CD1c-positive myeloid dendritic cell (primary cell): ENCODE data around the gene POFUT2.

Source experiments
- DNase-seq: peaks from one replicate; pipeline ENCODE4 v3.0.0-alpha.2; 2016; ENCODE audit errors: extremely low spot score

POFUT2 gene

DNA sequence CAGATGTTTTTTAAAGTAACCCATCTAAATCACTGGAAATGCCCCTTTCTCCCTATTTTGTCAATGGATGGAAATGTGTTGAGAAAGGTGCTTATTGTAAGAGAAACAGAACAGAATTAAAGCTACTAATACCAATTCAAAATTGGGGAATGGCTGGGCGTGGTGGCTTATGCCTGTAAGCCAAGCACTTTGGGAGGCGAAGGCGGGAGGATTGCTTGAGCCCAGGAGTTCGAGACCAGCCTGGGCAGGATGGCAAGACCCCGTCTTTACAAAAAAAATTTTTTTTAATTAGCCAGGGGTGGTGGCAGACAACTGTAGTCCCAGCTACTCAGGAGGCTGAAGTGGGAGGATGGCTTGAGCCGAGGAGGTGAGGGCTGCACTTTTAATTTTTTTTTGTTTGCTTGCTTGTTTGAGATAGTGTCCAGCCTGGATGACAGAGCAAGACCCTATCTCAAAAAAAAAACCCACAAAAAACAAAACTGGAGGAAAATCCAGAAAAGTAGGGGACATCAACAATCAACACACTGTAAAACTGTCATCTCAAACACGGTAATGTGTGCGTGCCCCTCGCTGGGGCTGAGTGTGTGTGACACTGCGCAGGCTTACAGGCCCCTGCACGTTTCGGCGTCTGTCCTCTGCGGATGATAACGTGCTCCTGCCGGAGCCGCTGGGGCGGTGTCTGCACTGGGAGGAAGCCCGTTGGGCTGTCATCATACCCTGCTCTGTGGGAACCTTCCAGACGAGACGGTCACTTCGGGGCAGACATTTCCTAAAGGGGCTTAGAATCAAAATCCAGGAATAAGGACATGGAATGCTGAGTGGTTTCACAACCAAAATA lies 11.6 kb upstream of the POFUT2 start:
- no peak for DNase-seq

DNA sequence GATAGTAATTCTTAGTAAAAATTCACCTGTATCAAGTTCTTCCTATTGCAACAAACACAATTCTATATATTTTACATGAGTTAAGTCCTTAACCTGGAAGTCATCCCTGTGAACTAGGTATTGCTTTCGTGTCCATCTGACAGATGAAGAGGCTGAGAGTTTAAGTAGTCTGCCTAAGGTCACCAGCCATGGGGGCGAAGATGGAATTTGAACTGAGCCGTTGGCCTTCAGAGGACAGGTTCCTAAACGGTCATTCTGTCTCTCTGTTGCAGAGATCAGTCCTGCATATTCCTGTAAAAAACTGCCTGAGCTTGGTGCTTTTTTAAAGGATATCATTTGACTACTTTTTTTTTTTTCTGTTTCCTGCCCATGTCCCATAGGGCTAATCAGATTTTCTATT lies 10.2 kb upstream of the POFUT2 start:
- DNase-seq = no peak

- no peak for DNase-seq
Measured at GRCh38 chr21:45297329-45297728, 9.6 kb upstream of the POFUT2 start.

DNA sequence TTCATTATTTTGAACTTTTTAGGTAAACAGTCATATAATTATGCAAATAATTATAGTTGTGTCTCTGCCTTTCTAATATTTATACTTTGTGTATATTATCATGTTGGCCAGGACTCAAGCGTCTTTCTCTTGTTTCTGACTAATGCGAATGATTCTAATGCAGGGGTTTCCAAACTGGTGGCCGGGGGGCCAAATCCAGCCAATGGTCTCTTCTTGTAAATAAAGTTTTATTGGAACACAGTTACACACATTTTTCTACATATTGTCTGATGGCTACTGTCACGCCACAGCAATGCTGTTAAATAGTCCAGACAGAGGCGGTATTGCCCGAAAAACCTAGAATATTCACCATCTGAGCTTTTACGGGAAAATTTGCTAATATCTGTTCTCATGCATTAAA lies 8.9 kb upstream of the POFUT2 start:
- DNase-seq = no peak

GRCh38 chr21:45295576-45296365 lies 8.1 kb upstream of the POFUT2 start:
- DNase-seq = no peak

- DNase-seq = no peak
Measured at GRCh38 chr21:45294509-45295291, 7.0 kb upstream of the POFUT2 start.

- no peak for DNase-seq
Measured at GRCh38 chr21:45293726-45294401, 6.2 kb upstream of the POFUT2 start.

- no peak for DNase-seq
Measured at GRCh38 chr21:45293220-45293725, 5.6 kb upstream of the POFUT2 start.

DNA sequence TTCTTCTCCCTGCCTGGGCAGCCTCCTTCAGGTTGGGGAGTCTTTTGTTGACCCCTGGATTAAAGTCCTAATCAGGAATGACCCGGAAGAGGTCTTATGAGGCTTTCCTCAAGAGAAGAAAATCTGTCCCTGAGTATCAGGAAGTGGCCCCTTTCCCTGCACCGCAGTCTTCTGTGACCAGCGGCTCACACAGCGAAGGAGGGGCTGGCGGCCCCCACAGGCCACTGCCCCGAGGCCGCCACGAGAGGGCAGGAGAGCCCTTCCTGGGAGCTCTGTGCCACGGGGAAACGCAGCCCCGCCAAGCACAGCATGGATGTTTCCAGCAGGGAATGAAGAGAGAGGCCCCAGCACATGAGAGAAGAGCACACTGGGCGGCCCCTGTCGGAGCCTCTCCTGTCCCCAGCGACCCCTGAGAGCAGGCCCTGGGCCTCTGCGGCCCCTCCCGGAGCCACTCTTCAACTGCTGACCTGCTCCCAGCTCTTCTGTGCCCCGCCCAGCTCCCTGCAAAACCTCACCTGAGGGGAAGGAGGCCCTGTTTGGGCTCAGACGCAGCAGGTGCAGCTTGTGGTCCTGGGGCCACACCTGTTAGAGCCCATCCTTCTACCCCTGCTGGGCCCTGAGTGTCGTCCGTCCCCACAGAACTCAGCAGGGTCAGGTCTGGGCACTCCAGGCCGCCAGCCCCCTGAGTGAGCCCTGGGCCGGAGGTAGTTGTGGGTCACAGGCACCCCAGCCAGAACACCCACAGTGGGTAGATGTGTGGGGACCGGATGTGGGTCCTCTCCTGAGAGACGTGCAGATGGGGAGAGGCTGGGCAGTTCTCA lies 4.9 kb upstream of the POFUT2 start:
- peak; percentile 92 for DNase-seq

DNA sequence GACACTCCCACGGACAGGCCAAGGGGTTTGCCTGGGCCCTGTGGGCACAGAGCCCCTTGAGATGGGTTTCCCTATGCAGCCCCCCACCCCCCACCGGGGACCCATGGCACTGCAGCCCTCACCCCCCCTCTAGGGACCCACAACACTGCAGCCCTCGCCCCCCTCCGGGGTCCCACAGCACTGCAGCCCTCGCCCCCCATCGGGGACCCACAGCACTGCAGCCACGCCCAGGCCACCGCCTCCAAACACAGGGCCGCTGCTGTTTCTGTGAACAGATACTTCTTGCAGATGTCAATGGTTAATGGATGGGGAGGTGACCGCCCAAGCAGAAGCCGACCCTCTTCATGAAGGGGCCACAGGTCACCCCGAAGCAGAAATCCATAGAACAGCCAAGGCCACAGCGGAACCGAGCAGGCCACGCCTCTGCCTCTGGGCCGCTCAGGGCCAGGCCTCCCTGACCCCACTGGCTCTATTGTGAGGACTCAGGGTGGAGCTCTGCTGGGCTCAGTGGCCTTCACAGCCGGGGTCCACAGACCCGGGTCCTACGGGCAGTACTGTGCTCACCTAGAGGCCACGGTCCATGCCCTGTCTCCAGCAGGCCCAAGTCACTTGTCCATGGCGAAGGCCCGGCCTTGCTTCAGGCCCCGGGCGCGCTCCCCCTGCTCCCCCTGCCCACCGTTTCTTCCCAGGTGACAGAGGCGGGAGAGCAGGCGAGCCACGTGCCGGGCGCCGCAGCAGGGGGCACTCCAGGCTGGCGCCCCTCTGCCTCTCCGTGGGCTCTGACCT lies 4.1 kb upstream of the POFUT2 start:
- DNase-seq = no peak

DNA sequence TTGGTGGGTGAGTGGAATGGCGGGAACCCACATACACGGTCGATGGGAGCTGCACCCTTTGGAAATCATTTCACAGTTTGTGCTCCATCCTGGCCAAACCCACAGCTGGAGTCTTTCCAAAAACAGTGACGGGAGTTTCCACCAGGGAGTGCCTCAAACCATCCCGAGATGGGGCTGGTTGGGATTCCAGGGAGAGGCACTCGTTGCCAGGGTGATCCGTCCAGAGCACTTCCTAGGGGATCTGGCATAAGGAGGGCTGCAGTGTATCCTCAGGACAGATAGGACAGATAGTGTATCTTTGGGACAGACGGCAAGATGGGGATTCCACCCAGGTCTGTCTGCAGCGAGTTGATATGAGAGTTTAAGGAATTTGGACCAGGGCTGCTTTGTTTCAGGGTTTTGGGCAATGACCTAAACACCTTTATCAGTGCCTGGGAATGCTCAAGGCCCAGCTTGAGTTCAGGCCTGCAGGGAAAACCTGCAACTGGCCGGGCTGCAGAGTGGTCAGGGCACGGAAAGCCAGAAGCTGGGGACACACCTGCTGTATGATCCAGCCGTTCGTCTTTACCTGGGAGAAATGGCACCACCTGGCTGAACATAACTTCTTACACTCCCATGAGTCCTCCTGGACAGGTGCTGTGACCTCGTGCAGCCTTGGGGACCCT lies 3.4 kb upstream of the POFUT2 start:
- no peak for DNase-seq

DNA sequence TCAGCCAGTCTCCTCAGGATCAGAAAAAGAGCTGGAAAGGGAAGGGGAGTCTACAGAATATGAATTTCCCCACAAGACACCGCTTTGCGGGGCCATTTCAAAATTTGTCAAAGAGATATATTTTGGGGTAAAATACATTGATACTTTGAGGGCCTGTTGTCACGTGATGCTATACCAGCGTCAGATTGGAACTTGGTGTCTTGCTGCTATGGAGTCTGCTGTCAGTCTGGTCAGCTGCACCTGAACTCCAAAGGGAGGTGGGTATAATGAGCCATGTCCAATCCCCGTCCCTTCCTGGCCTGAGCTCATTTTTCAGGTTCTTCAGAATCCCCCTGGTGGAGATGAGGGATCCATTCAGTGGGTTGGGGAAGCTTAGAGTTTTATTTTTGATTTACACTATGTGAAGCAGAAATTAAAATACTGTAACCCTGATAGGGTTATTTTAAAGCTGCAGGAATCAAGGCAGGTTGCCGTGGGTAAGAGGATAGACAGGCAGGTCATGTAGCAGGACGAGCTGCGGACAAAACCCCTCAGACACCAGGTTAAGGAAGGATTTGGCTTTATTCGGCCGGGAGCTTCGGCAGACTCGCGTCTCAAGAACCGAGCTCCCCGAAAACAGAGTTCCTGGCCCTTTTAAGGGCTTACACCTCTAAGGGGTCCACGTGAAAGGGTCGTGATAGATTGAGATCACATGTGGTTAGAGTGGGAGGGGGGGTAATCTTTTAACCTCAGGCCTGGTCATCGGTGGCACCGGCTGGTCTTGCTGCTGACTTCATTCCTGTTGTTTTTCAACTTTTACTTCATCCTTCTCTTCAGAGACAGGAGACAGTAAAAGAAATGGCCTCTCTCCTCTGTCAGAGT lies 2.2 kb upstream of the POFUT2 start:
- DNase-seq = no peak

- DNase-seq = no peak
Measured at GRCh38 chr21:45289134-45289533, 1.4 kb upstream of the POFUT2 start.

GRCh38 chr21:45288441-45288841 lies 746 bp upstream of the POFUT2 start:
- DNase-seq = no peak

- no peak for DNase-seq
Measured at GRCh38 chr21:45286671-45287437, 841 bp downstream of the POFUT2 start.

DNA sequence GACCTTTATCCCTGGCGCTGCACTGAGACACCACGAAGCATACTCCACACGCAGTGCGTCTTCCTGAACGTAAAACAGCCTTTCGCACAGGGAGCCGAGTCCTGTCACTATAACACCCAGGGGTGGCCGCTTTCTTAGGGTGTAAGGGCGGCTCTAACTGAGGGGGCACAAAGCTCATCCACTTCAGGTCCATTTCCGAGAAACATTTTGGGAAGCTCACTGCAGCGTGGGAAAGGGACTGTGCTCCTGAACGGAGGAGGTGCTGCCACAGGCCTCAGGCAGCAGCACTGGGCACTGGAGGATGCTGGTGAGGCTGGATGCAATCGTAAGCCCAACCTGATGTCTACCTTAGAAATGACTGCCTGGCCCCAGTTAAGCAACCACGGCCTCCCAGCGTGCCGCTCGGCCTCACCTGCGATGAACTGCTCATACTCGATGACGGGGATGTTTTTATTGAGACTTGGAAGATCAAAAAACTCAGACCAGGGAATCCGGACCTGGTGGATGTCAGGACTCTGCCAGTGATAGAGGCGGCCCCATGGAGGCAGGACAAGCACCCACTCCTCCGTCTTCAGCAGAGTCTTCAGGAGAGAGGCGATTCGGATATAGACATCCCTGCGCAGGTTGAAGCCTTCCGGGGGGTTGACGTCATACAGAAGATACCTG lies 2.3 kb downstream of the POFUT2 start:
- no peak for DNase-seq

GRCh38 chr21:45284456-45284741 lies 3.3 kb downstream of the POFUT2 start:
- DNase-seq = no peak
